Fibroblast of the aortic adventitia (primary cell): ENCODE measurements around the gene NLGN4Y. TPM values are rescaled to one million over a fixed set of nuclear protein-coding genes. Genes with fewer than 3 reads are reported as not detected.

ENCODE experiments used
- DNase-seq: peaks from one replicate; pipeline ENCODE4 v3.0.0-alpha.2; 2010; ENCODE audit warnings: low read depth
- H3K4me3 ChIP-seq: 2 replicates; pipeline ENCODE4 v1.5.1; 2011; ENCODE audit warnings: low read depth, mild to moderate bottlenecking, control low read depth, low read length, moderate library complexity
- total RNA-seq: library from RNA; depleted of rRNA; stranded (reverse); fragments of >200 nt; gene quantifications from 2 replicates; pipeline ENCODE4 v1.2.3, GENCODE V29; 2012; ENCODE audit warnings: low replicate concordance
- TF ChIP-seq, protein P1 (sequence below): IDR thresholded peaks from 2 replicates; pipeline ENCODE4 v1.5.1; 2011; ENCODE audit warnings: mild to moderate bottlenecking, low read length, control low read depth, inconsistent platforms; ENCODE audit not compliant: insufficient read depth

NLGN4Y gene
- total RNA-seq, 1 donor: not detected

DNA sequence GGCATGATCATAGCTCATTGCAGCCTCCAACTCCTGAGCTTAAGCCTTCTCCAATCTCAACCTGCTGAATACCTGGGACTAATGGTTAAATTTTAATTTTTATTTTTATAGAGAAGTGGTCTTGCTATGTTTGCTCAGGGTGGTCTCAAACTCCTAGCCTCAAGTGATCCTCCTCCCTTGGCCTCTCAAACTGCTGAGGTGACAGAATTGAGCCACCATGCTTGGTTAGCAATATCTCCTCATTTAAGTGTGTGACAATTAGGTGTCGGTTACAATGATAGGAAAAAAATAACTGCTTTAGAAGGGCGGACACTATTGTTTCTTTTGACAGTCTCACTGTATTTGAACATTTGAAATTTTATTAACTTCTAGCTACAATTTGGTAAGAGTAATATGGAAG lies 300.3 kb downstream of the NLGN4Y start:
- no peak overlapping the region for H3K4me3 ChIP-seq
- TF ChIP-seq, protein P1, sequence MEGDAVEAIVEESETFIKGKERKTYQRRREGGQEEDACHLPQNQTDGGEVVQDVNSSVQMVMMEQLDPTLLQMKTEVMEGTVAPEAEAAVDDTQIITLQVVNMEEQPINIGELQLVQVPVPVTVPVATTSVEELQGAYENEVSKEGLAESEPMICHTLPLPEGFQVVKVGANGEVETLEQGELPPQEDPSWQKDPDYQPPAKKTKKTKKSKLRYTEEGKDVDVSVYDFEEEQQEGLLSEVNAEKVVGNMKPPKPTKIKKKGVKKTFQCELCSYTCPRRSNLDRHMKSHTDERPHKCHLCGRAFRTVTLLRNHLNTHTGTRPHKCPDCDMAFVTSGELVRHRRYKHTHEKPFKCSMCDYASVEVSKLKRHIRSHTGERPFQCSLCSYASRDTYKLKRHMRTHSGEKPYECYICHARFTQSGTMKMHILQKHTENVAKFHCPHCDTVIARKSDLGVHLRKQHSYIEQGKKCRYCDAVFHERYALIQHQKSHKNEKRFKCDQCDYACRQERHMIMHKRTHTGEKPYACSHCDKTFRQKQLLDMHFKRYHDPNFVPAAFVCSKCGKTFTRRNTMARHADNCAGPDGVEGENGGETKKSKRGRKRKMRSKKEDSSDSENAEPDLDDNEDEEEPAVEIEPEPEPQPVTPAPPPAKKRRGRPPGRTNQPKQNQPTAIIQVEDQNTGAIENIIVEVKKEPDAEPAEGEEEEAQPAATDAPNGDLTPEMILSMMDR: no peak
- DNase-seq: no peak

DNA sequence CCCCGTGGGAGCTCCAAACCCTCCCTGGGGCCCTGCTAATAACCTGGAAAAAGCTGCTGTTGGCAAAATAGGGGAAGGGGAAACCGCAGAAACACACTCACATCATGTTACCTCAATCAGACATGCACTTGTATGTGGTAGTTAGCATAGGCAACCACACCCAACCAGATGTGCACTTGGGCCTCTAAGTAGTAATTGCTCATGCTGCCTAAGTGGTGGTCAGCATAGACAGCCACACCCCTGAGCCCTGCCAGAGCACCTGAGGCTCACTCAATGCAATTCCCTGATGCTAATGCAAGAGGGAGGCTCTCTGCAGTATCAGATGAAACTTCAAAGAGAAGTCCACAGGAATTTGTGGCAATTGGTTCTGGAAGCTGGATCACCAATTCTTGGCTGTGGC lies 301.4 kb downstream of the NLGN4Y start:
- DNase-seq: no peak
- TF ChIP-seq, protein P1: no peak
- no peak overlapping the region for H3K4me3 ChIP-seq

DNA sequence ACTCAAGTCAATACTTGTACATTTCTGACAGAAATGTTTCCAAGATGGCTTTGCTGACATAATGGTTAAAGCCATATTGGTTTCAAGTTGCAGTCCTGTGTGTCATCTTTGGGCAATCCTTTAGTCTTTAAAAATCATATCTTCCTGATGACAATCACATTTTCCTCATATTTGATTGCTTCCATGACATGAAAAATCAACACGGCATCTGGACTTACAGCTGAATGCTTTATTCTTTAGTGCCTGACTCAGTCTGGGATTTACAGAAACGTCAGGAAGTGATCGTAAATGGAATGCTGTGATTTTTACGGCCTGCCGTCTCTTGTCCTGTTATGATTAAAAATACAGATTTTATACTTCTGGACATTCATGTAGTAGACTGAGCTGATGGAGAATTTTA lies 304.2 kb downstream of the NLGN4Y start:
- TF ChIP-seq, protein P1: no peak
- no peak for DNase-seq
- no peak overlapping the region for H3K4me3 ChIP-seq

DNA sequence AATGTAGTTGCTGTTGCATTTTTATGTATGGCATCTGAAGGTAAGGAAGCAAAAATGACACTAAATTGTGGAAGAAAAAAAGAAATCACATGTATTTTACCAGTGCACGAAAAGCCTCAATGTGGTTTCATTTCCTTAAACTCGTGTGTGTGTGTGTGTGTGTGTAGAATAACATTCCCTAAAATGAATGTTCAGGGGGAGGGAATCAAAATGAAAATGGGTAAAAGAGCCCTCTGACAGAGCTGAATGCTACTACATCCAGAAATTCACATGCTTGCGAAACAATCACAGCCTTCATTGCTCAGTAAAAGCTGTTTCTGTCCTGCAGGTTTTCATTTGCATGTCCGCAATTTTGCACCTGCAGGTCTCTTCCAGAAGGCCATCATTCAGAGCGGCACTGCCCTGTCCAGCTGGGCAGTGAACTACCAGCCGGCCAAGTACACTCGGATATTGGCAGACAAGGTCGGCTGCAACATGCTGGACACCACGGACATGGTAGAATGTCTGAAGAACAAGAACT lies 305.1 kb downstream of the NLGN4Y start:
- no peak overlapping the region for H3K4me3 ChIP-seq
- no peak for DNase-seq
- TF ChIP-seq, protein P1: no peak

DNA sequence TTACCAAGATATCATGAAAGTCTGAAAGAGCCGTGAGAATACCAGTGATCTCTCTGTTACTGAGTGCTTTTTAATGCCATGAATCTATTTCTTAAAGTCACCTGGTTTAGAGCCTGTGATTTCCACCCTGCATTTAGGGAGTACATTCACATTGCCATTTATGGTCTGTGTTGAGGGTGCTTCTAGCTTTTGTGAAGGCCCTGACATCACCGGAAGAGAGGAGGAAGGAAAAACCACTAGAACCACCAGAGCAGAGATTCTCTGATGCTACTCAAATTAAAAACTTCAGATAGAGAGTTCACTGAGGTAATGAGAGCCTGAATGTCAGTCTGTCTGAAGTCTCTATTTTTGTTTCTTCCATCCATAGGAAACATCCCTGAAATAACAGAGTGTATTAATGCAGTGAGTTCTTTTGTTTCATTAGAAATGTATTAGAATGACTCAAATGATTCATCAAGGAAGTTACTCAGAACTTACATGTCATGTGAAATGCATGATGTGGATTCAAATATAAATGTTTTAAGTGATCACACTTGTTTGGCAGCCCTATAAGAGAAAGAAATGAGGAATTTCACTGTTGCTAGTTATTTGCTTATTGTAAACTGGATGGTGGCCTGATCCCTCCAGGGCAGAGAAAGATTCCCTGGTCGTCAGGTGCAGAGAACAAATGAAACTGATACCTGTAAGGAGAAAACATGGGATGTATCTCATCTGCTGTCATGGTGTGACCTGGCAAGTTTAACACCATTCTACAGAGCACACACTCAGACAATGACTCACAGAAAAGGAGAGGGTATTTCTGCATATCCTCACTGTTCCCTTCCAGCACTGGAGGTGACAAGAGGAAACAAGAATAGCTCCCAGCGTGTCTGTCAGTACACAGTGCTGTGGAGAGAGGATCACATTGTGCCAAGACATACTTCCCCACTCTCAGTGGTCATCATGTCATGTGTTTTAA lies 310.1 kb downstream of the NLGN4Y start:
- H3K4me3 ChIP-seq: no peak overlapping the region
- DNase-seq: no peak
- TF ChIP-seq, protein P1: no peak

DNA sequence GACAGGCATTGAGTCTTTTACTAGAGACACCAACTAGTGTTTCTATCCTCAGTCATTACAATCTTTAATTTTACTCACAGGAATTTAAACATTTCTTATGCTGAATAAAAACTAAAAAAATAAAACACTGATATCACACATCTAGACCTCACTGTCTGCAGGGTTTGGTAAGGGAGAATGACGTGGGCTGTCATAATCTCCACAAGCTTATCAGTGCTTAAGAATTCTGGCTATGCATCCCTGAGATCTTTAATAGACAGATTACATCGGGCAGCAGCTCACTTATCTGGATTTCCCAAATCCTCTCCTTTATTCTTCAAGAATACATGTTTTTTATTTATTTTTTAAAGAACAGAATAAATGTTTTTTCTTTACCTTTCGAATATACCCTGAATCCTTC lies 313.1 kb downstream of the NLGN4Y start:
- no peak for DNase-seq

More for the DNA sequence above, 313.1 kb downstream of the NLGN4Y start:
- H3K4me3 ChIP-seq: no peak overlapping the region
- TF ChIP-seq, protein P1: no peak
